ENCODE results near the gene DNLZ.

- no peak for TF ChIP-seq EZH2 (IDR thresholded peaks at IDR 0.05; ENCODE audit: borderline replicate concordance, low read depth, low read length, severe bottlenecking)
- TF ChIP-seq POLR2A (IDR thresholded peaks at IDR 0.05; ENCODE audit: low read depth, low read length) = no peak
- TF ChIP-seq MAX (IDR thresholded peaks at IDR 0.05; ENCODE audit: insufficient read depth, insufficient read length) = no peak
- TF ChIP-seq CTCF (IDR thresholded peaks at IDR 0.05; ENCODE audit: extremely low read depth in 1 of 2, insufficient read depth in 1 of 2, low read depth in 1 of 2, low read length in 2 of 2) = no peak
- no peak for TF ChIP-seq POLR2AphosphoS5 (IDR thresholded peaks at IDR 0.05; ENCODE audit: insufficient read depth, low read depth, low read length)
- no peak for TF ChIP-seq JUN (IDR thresholded peaks at IDR 0.05; ENCODE audit: borderline replicate concordance, insufficient read depth, insufficient read length, low read depth)
- TF ChIP-seq FOS (IDR thresholded peaks at IDR 0.05; ENCODE audit: borderline replicate concordance, insufficient read depth, low read length) = no peak
Measured at GRCh38 chr9:136381311-136381710, 17.8 kb upstream of the DNLZ start.

Data from endothelial cell of umbilical vein (primary cell).